HG03342 (cell line): ENCODE measurements around the gene PLXDC2.
A peak's percentile ranks its signal among the peaks of the same experiment; 100 is the strongest.

Source experiments
- ATAC-seq: cut with Tn5 transposase; IDR thresholded peaks from one replicate; pipeline ENCODE4 v1.9.1; 2021; ENCODE audit warnings: mild to moderate bottlenecking, moderate library complexity; ENCODE audit not compliant: unreplicated experiment

PLXDC2 gene

DNA sequence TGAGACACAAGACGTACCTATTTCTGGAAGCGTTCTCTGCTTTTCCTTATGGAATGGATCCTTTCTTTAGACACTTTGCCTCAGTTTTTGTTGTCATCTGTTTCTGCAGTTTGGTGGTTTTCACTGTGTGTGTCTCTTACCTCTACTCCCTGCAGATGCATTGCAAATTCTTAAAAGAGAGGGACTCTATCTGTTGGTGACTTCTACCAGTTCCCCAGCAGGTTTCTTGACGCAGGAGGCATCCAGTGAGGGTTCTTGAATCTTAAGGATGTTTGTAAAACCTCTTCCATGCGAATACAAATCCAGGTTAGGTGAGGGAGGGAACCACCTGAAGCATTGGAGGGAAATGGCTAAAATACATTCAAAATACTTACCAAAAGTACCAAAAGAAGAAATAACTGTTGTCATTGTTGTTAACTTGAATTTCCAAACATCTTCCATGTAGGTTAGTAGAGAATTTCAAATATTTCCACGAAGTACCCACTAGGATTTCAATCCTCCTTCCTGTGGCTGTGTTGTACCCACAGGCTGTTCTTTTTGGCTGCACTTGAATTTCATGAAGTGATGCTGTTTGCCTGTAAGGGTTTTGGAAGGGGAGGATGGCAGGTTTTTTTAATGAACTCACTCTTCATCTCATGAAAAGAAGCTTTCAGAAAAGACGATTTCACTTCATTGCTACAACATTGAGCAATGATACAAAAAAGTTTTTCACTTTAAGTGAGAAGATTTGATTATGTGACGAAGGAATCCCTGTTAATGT is 32.2 kb downstream of the PLXDC2 start:
- ATAC-seq, result no peak

DNA sequence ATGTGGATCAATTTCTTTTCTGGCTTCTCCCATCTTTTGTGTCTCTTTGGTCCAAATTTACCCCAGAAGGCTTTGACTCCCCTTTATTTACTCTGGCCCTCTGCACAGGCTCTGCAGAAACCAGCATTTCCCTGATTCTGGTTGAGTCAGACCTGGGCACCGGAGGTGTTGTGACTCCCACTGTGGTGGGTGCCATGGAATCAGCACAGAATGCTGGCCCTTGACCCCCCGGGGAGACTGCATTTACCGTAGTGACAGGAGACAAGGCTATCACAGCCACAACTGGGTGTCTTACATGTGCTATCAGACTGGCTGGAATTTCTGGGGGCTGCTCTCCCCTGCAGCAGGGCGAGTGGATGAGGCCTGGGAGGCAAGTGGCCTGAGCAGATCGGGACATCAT is 37.6 kb downstream of the PLXDC2 start:
- no peak for ATAC-seq

DNA sequence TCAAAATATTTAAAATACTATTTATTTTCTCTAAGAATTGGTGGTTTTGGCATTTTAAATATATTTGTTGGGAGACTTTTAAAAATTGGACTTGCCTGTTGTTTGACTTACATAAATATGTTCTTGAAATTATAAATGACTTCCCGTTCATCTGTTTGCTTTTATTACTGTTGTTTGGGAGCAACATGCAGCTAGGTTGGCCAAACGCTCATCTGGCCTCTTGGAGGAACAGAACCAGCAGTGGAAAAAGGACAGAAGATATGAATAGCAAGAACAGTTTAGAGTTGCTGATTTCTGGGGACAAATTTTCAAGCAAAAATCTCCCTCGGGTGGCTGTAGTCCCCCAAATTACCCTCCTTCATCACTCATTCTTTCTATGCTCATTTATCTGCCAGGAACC is 41.6 kb downstream of the PLXDC2 start:
- ATAC-seq, result no peak

DNA sequence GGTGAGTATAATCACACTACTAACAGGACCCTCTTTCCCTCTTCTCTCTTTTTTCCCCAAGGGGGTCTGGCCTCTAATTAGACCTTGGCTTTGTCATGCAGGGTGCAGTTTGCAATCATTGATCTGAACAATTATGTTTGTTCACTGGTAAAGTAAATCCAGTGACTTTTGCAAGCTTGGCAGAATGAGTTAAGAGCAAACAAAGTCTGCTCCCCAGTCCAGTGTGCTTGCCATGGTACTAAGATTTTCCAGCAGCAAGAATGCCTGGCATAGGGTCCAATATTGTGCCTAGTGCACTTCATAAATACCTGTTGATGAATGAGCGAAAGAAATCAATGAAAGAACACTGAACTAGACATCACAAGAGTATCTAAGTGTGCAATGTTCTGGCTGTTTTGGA is 43.9 kb downstream of the PLXDC2 start:
- no peak for ATAC-seq

DNA sequence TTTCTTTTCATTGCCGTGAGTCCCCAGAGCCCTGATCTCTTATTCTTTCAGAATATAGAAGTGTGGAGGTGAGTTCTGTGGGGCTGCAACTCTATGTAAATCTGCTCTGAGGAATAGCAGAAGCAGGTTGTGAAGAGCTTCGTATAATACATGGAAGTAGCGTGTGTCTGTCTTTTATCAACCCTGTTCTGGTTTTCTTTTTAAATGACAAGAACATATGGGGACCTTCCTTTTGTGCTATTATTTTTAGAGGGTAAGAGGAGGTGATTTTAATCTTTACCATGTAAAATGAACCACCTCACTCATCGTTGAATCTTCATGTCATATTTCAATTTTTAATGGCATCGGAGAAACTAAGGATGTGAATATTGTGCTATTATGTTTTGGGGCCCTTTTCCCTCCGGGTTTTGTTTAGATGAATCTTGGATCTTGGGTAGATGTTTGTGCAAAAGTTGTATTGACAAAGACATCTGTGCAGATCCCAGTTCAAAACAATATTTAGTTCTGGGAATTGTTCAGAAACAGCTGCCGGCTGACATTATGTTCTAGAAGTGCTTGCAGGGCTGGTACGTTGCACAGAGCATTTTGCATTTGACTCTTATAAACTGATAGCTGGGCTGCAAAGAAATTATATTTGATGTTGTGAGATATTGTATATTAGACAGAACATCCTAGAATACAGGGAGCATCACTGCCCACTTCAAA is 46.7 kb downstream of the PLXDC2 start:
- no peak for ATAC-seq

DNA sequence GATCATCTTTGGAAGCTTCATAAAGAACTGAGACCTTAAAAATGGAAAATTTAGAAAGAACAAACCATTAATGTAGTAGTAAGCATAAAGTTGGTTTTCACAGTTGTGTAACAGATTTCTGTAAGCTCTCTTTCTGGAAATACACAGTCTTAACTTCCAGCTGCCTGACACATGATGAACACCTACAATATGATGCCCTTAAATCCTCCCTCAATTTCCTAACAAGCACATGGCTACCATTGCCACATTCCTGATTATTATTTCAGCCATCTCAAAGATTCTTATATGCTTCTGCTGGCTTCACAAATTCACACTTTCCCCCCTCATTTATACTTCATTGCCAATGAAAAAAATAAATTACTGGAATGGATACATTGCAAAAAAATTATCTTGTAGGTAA is 49.4 kb downstream of the PLXDC2 start:
- no peak for ATAC-seq

DNA sequence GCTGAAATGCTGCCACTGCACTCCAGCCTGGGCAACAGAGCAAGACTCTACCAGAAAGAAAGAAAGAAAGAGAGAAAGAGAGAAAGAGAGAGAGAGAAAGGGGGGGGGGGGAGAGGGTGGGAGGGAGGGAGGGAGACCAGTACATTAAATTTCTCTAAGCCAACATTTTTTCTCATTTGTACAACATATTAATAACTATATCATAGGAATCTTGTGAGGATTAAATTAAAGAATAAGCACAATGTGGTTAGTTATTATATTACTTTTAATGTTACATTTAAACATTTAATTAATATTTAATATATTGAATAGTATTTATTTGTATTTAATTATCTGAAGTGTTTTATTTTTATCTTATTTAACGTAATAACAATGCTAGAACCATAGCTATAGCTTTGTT is 53.1 kb downstream of the PLXDC2 start:
- no peak for ATAC-seq

DNA sequence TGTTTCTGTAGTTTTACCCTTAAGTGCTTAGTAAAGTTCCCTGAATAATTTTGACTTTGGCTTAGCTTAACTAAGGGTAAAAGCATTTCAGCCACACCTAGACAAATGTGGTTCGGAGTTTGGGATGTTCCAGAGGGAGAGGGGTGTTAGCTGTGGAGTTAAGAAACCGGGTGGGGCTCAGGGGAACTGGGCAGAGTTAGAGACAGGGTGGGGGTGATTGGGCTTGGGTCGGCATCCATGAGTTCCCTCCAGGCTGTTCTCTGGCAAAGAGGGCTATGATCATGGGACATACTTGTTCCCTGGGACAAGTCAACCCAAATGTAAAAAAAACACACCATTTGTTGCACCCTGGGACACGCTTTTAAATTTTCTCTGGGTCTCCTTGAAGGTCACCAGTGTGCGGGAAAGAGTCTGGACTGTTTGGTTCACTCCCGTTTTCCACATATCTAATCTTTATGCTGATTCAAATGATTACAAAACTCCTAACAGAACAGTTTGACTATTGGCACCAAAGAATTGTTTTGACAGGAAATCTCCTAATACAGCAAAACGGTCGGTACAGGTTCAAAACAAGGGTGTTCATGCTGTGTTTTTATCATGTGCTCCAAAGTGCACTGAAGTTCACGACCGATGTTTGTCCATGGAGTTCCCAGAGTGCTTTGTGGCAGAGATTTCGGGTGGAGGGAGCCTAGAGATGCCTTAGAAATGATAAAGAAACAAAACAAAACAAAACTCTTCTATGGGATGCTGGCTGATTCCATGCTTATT is 56.5 kb downstream of the PLXDC2 start:
- no peak for ATAC-seq

DNA sequence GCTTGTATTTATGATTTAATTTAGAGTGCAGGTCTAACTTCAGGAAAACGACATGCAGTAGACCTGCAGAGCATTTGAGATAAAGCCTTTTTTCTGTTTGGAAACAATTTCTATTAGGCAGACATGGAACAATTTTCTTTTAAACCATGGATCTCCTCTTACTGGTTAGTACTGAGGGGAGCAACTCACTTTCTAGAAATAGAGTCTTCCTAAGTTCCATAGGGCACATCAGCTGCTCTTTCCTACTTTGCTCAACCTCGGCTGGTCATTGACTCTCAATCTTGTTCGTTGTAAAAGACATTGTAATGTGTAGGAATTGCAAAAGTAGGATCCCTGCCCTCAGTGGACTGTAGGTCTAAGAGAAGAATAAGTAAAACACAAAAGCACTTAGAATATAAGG is 58.0 kb downstream of the PLXDC2 start:
- ATAC-seq, result no peak

DNA sequence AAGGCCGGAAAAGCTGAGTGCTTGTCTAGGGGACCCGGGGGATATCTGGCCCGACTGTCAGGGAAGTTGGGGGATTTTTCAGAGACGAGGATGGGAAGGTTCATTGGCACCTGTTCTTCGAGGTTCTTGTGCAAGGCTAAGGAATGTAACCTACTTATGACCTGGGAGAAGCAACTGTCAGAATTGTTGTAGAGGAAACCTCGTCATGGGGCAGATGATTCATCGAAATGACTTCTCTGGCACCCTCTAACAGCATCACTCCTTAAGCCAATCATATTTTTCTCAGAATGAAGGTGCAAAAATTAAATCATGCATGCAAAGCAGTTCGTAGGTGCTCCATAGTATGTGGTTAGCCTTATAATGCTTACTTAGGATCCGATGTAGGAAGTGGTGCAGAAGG is 58.6 kb downstream of the PLXDC2 start:
- no peak for ATAC-seq

DNA sequence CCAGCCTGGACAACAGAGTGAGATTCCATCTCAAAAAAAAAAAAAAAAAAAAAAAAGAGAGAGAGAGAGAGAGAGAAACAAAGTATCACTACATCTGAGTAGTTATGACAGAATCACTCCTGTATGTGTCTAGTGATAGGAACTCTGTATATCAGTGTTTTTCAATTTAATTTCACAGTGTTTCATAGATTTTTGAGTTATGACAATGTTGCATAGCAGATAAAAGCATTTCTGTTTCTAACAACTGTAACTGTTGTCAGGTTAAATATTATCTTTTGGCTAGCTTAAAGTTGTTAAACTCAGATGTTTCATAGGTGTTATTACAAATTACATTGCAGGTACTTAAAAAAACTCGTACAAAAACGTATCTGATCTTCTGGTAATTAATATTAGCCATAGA is 60.3 kb downstream of the PLXDC2 start:
- ATAC-seq, result no peak

DNA sequence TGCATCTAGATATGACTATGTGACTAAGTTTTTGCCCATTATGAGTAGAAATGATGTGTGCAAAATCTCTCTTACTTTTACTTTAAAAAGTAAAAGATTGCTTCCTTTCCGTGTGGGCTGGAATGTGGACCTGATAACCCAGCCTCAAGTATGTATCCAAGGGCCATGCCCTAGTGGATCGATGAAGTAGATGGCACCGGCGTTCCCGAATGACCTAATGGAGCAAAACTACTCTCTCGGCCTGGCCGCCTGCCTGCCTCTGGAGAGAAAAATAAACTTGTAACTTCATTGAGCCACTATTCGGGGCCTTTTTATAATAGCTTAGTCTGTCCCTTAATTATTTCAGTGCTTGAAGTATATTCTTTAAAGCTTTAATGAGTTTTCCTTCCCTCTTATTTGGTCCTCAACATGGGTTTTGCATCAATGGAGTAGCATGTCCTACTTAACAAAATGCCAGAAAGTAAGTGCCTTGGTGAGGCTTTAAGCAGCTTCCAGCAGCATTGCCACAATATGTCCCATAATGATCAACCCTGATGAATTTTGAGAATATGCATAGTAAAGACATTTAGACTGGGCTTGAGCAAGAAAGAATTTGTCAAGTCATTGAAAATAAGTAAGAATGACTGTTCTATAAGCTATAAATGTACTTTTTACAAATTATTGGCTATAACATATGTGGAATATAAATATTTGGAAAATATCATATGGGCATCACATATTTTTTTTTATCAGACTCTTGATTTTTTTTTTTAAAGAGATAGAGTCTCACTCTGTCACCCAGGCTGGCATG is 61.4 kb downstream of the PLXDC2 start:
- no peak for ATAC-seq

DNA sequence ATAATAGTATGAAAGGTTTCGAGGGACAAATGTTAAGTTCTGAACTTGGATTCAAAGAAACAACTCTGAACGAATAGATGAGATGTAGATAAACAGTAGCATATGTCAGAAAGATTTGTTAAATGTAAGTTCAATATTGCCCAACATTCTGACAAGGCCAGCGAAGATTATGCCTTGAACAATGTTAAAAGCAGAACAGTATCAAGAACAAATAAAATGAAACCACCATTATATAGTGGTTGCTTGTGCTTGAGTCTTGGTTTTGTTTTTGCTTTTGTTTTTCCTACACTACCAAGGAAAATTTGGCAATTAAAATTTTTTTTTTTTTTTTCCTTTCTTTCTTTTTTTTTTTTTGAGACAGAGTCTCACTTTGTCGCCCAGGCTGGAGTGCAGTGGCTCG is 66.4 kb downstream of the PLXDC2 start:
- no peak for ATAC-seq

DNA sequence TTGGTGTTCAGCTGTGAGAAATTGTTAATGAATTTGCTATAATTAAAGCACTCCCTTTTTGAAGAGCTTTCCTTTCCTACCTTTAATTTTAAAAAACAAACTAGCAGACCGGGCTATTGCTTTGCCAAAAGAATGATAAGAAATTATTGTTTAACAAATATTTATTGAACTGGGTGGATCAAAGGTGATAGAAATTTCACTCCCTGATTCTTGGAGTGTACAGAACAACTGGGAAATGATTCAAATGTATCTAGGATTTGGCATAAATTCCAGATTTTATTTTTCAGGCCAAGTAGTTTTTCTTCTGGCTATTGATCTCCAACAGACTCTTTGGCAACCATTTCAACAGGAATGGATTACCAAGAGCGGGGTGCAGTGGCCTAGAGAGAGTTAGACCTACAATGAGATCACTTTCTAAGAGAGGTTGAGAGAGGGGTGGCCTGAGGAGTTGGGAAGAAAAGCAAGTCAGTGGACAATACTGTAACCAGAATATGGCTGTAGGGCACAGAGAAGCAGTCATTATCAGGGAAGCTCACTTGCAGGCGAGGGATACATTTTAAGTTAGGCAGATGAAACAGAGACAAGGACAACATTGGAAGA is 71.9 kb downstream of the PLXDC2 start:
- no peak for ATAC-seq

DNA sequence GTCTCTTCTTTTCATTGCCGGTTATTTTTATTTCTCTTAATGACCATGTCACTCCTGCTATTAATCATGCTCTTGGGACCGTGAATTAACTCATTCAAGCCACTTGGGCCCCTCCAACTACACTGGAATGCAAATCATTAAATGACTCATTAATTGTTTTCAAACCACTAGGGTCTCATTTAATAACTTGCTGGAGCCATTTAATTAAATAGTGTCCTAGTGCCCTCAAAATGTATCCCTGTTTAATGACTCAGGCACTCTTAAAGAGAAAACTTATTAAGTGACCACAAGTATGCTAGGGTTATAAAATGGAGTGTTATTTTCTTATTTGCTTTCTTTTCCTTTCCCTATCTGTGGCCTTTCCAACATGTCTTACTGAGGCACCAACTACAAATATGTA is 73.0 kb downstream of the PLXDC2 start:
- ATAC-seq, result no peak

DNA sequence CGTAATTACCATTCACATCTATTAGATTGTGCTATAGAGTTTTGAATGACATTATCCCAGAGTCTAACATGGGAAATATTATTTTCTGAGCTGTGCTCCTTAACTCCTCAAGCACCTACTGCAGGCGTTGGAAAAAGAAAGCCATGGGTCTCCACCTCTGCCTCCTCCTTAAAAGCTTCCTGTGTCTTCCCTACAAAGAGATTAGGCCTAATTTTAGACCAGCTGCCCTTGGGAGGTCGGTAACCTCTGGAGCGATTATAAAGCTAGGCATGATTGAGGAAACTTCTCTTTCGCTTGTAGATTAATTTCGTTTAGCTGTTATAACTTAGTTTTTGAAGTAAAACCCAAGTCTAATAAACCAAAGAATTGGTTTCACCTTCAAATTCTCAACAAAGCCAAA is 75.2 kb downstream of the PLXDC2 start:
- ATAC-seq, result no peak

DNA sequence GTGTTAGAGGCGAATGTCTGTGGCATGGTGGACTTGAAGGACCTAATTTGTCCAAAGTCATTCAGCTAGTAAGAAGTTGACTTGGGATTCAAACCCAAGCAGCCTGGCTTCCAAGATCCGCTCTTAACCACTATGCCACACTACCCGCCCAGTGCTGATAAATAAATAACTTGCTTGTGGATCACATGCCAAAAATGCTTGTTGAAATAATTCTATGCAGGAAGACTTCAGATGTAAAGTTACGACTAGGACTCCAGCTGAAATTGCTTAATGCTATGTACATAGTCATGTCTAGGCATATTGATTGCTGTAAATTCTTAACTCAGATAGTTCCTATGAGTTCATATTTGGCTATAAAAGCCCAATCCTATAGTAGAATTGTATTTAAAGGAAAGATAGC is 76.0 kb downstream of the PLXDC2 start:
- no peak for ATAC-seq

DNA sequence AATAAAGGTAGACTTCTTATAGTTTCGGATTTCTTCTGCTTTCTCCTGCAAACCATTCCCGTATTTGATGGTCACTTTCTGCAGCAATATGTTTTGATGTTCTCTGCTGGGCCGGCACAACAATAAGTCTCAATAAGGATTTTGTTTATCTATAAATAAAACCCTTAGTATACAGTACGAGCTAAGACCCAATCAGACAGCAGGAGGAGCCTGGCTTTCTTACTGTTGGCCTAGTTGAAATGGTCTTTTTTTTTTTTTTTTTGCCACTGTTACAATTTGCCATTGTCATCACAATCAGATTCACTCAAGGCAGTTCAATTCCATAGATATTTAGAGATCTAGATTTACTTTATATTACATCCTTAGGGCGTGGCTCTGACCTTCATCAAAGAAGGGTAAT is 76.4 kb downstream of the PLXDC2 start:
- no peak for ATAC-seq

DNA sequence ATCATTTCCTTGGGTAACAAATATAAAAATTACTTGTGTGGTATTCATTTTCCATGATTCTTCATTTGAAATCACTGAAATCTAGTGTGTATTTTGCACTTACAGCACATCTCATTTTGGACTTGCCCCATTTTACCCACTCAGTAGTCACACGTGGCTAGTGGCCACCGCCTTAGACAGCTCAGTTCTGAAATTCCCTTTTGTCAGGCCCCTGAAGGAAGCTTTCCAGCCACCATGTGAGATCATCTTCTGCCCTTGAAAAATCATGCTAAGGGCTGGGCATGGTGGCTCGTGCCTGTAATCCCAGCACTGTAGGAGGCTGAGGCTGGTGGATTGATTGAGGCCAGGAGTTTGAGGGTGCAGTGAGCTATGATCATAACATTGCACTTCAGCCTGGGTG is 79.3 kb downstream of the PLXDC2 start:
- ATAC-seq, result no peak

DNA sequence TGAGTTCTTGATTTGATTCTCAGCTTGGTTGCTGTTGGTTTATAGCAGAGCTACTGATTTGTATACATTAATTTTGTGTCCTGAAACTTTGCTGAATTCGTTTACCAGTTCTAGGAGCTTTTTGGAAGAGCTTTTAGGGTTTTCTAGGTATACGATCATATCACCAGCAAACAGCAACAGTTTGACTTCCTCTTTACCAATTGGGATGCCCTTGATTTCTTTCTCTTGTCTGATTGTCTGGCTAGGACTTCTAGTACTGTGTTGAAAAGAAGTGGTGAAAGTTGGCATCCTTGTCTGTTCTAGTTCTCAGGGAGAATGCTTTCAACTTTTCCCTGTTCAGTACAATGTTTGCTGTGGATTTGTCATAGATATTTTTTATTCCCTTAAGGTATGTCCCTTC is 86.2 kb downstream of the PLXDC2 start:
- ATAC-seq, result no peak

DNA sequence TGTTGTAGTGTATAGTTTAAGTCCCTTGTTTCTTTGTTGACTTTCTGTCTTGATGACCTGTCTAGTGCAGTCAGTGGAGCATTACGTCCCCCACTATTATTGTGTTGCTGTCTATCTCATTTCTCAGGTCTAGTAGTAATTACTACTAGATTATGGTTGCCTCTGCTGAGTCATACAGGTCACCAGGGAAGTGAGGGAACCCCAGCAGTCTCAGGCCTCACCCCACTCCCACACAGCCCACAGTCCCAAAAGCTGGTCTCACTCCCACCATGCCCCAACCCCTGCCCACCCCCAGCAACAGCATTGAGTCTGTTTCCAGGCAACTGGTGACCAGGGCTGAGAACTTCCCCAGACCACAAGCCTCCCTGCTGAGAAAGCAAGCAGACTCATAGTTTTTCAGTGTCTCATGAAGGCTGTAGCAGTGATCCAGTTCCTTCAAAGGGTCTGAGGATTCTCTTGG is 88.0 kb downstream of the PLXDC2 start:
- ATAC-seq, result peak; percentile 64
